Aorta (tissue), 5 donors: Measurements from ENCODE around the gene OOSP1. TPM values are rescaled to one million over a fixed set of nuclear protein-coding genes. Genes with fewer than 3 reads are reported as not detected.

Experiments
- ATAC-seq: fragments of 200-7000 bp; cut with Tn5 transposase; one replicate; pipeline ENCODE4 v1.9.1; 2022; ENCODE audit warnings: moderate library complexity; ENCODE audit not compliant: low FRiP score
- DNase-seq, 2 donors: peaks; one replicate each; pipeline ENCODE4 v3.0.0-alpha.2; 2020
- H3K27ac ChIP-seq, 2 donors: one replicate each; pipeline ENCODE4 v1.5.1; 2013; ENCODE audit warnings: low read length in 2 of 2, mild to moderate bottlenecking in 2 of 2, moderate library complexity in 2 of 2, control low read depth in 1 of 2, inconsistent platforms in 1 of 2, low read depth in 1 of 2
- H3K27me3 ChIP-seq, 2 donors: one replicate each; pipeline ENCODE4 v1.6.1; 2013; ENCODE audit warnings: control low read depth in 1 of 2, low read length in 1 of 2, mild to moderate bottlenecking in 1 of 2, moderate library complexity in 1 of 2; ENCODE audit not compliant: insufficient read depth in 2 of 2, control insufficient read depth in 1 of 2
- H3K36me3 ChIP-seq, 2 donors: one replicate each; pipeline ENCODE4 v1.6.1; 2013; ENCODE audit warnings: control low read depth in 1 of 2, low read length in 1 of 2, mild to moderate bottlenecking in 1 of 2; ENCODE audit not compliant: insufficient read depth in 2 of 2, control insufficient read depth in 1 of 2
- H3K4me1 ChIP-seq, 2 donors: one replicate each; pipeline ENCODE4 v1.6.1; 2013; ENCODE audit warnings: low read length in 2 of 2, control low read depth in 1 of 2, mild to moderate bottlenecking in 1 of 2, moderate library complexity in 1 of 2; ENCODE audit not compliant: insufficient read depth in 2 of 2, control insufficient read depth in 1 of 2
- H3K4me3 ChIP-seq, 2 donors: one replicate each; pipeline ENCODE4 v1.5.1; 2013; ENCODE audit warnings: low read length in 2 of 2, control low read depth in 1 of 2, mild to moderate bottlenecking in 1 of 2
- H3K9me3 ChIP-seq: one replicate; pipeline ENCODE4 v1.6.1; 2013; ENCODE audit warnings: mild to moderate bottlenecking, low read length; ENCODE audit not compliant: control insufficient read depth
- WGBS, 2 donors: extraction: QIAGEN DNeasy Blood & Tissue Kit; methylation state at CpG; one replicate each; pipeline ENCODE4 v1.1.7; 2013; 5-methylcytosine and 5-hydroxymethylcytosine counted together
- intact Hi-C, 2 donors: fragments of 100-400 bp; cut with DNase I; formaldehyde crosslinking; loops; one replicate each; pipeline versions ENCODE4 v1.14.2 to v1.15.0; 2022
- polyA plus RNA-seq, 2 donors: library from polyadenylated mRNA; stranded (reverse); fragments of 200-250 nt; gene quantifications; one replicate each; pipeline ENCODE4 v1.2.3, GENCODE V29; 2013
- total RNA-seq, 2 donors: library from RNA; stranded (reverse); fragmentation: NEBNext Ultra II Directional; extraction: Animal tissue kit (Norgen Biotek cat#: 25700); gene quantifications; one replicate each; pipeline ENCODE4 v1.2.1, GENCODE V29; 2021
- donor health status: healthy with polysubstance abuse.
- donor health status: Bipolar disorder and iron deficiency.
- donor health status: DM: no; HTN: no; CAD: no.
- donor health status: DM: no; HTN: no; CAD: no.
- donor health status: DM: yes; HTN: yes; CAD: no.

OOSP1 gene
- total and polyA plus RNA-seq, 4 donors: not detected

GRCh38 chr11:59918480-59918879, 19.8 kb upstream of the OOSP1 start:
- WGBS, 2 donors: 81 to 84% methylated on average over 2 of the region's 2 CpGs
- no peaks in the 10 kb centered on the region for H3K4me1 ChIP-seq

GRCh38 chr11:59918987-59919589, 19.1 kb upstream of the OOSP1 start:
- WGBS, 2 donors: 37 to 39% methylated on average over 3 of the region's 3 CpGs
- ATAC-seq: no peak
- intact Hi-C loops: no loop called here
- Histone ChIP-seq H3K27me3 (no peaks in the 10 kb centered on the region), H3K4me1 (no peaks in the 10 kb centered on the region), H3K4me3 (no peak overlapping the region), H3K27ac (no peak overlapping the region), H3K9me3 (peaks cover 10% of the 10 kb centered on the region), H3K36me3 (no peaks in the 10 kb centered on the region)
- DNase-seq: no peak

More at GRCh38 chr11:59918480-59918879, 19.8 kb upstream of the OOSP1 start:
- DNase-seq (no peak), ATAC-seq (no peak)
- Histone ChIP-seq H3K4me3 (no peak overlapping the region), H3K36me3 (no peaks in the 10 kb centered on the region), H3K27me3 (no peaks in the 10 kb centered on the region), H3K27ac (no peak overlapping the region), H3K9me3 (peaks cover 10% of the 10 kb centered on the region)
- intact Hi-C loops: no loop called here

- Histone ChIP-seq H3K4me3 (no peak overlapping the region), H3K9me3 (peaks cover 11% of the 10 kb centered on the region), H3K4me1 (no peaks in the 10 kb centered on the region), H3K27me3 (no peaks in the 10 kb centered on the region), H3K27ac (no peak overlapping the region), H3K36me3 (no peaks in the 10 kb centered on the region)
- WGBS, 2 donors: 92 to 94% methylated on average over 6 of the region's 6 CpGs
- intact Hi-C loops: no loop called here
- DNase-seq: no peak
- no peak for ATAC-seq
Observed at GRCh38 chr11:59923813-59924212, 14.4 kb upstream of the OOSP1 start.

- WGBS, 2 donors: 55 to 71% methylated on average over 1 of the region's 1 CpG
- Histone ChIP-seq H3K27me3 (no peaks in the 10 kb centered on the region), H3K4me3 (no peak overlapping the region), H3K36me3 (no peaks in the 10 kb centered on the region), H3K4me1 (no peaks in the 10 kb centered on the region), H3K9me3 (peaks cover 1% of the 10 kb centered on the region), H3K27ac (no peak overlapping the region)
- ATAC-seq (no peak), DNase-seq (no peak)
- intact Hi-C loops: no loop called here
Observed at GRCh38 chr11:59931688-59932087, 6.5 kb upstream of the OOSP1 start.

- H3K4me1 ChIP-seq: no peaks in the 10 kb centered on the region
- H3K9me3 ChIP-seq: no peaks in the 10 kb centered on the region
- no peak overlapping the region for H3K27ac ChIP-seq
- no peaks in the 10 kb centered on the region for H3K36me3 ChIP-seq
- ATAC-seq: no peak
- H3K27me3 ChIP-seq: no peaks in the 10 kb centered on the region
- DNase-seq: no peak
- intact Hi-C loops: no loop called here
- no peak overlapping the region for H3K4me3 ChIP-seq
- 91 to 94% methylated on average over 3 of the region's 3 CpGs for WGBS, 2 donors
Observed at GRCh38 chr11:59938718-59939117, 486 bp downstream of the OOSP1 start.

GRCh38 chr11:59939482-59939881, 1.2 kb downstream of the OOSP1 start:
- no peak overlapping the region for H3K27ac ChIP-seq
- no peaks in the 10 kb centered on the region for H3K27me3 ChIP-seq
- WGBS, 2 donors: 82 to 85% methylated on average over 2 of the region's 2 CpGs
- H3K36me3 ChIP-seq: no peaks in the 10 kb centered on the region
- intact Hi-C loops: no loop called here
- ATAC-seq (no peak), DNase-seq (no peak)
- no peak overlapping the region for H3K4me3 ChIP-seq
- no peaks in the 10 kb centered on the region for H3K4me1 ChIP-seq
- peaks cover 2% of the 10 kb centered on the region for H3K9me3 ChIP-seq

GRCh38 chr11:59941091-59941490, 2.9 kb downstream of the OOSP1 start:
- no peak overlapping the region for H3K27ac ChIP-seq
- 74 to 85% methylated on average over 4 of the region's 4 CpGs for WGBS, 2 donors
- intact Hi-C loops: no loop called here
- peaks cover 2% of the 10 kb centered on the region for H3K9me3 ChIP-seq
- H3K4me1 ChIP-seq: no peaks in the 10 kb centered on the region
- H3K36me3 ChIP-seq: no peaks in the 10 kb centered on the region
- no peaks in the 10 kb centered on the region for H3K27me3 ChIP-seq
- DNase-seq (no peak), ATAC-seq (no peak)
- H3K4me3 ChIP-seq: no peak overlapping the region

GRCh38 chr11:59943997-59944714, 5.9 kb downstream of the OOSP1 start:
- intact Hi-C loops: no loop called here
- WGBS, 2 donors: 86 to 89% methylated on average over 3 of the region's 3 CpGs
- peaks cover 2% of the 10 kb centered on the region for H3K9me3 ChIP-seq
- H3K36me3 ChIP-seq: no peaks in the 10 kb centered on the region
- no peaks in the 10 kb centered on the region for H3K27me3 ChIP-seq
- H3K27ac ChIP-seq: no peak overlapping the region
- no peak overlapping the region for H3K4me3 ChIP-seq
- no peaks in the 10 kb centered on the region for H3K4me1 ChIP-seq
- no peak for DNase-seq
- ATAC-seq: no peak

- peaks cover 2% of the 10 kb centered on the region for H3K9me3 ChIP-seq
- DNase-seq (no peak), ATAC-seq (no peak)
- no peaks in the 10 kb centered on the region for H3K4me1 ChIP-seq
- no peak overlapping the region for H3K4me3 ChIP-seq
- no peak overlapping the region for H3K27ac ChIP-seq
- H3K27me3 ChIP-seq: no peaks in the 10 kb centered on the region
- WGBS, 2 donors: 11 to 20% methylated on average over 2 of the region's 2 CpGs
- intact Hi-C loops: no loop called here
- H3K36me3 ChIP-seq: no peaks in the 10 kb centered on the region
Observed at GRCh38 chr11:59944720-59945119, 6.5 kb downstream of the OOSP1 start.
